ENCODE results near the gene SPRED1.

Gene SPRED1

DNA sequence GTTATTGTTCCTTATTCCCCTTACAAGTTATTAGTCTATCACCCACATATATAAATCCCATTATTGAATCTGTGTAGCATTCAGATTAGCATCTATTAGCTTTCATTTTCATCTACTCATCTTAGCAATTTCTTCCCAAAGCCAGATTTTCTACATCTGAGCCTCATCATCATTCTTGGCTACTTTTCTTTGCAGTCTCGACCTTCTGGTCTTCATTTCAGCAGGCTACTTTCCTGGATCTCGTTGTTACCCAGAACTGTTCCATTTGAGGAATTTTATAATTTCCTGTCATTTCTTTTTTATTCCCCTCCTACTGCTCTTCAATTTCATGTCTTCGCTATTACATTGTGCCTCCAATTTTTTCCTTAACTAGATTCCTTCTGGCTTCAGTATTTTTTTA is 51.8 kb downstream of the SPRED1 start:
- no peak for DNase-seq (ENCODE audit: insufficient read length, low spot score)
- TF ChIP-seq, protein P1, sequence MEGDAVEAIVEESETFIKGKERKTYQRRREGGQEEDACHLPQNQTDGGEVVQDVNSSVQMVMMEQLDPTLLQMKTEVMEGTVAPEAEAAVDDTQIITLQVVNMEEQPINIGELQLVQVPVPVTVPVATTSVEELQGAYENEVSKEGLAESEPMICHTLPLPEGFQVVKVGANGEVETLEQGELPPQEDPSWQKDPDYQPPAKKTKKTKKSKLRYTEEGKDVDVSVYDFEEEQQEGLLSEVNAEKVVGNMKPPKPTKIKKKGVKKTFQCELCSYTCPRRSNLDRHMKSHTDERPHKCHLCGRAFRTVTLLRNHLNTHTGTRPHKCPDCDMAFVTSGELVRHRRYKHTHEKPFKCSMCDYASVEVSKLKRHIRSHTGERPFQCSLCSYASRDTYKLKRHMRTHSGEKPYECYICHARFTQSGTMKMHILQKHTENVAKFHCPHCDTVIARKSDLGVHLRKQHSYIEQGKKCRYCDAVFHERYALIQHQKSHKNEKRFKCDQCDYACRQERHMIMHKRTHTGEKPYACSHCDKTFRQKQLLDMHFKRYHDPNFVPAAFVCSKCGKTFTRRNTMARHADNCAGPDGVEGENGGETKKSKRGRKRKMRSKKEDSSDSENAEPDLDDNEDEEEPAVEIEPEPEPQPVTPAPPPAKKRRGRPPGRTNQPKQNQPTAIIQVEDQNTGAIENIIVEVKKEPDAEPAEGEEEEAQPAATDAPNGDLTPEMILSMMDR (IDR thresholded peaks at IDR 0.05; ENCODE audit: insufficient read depth, missing control alignments): no peak
- FAIRE-seq: no peak

DNA sequence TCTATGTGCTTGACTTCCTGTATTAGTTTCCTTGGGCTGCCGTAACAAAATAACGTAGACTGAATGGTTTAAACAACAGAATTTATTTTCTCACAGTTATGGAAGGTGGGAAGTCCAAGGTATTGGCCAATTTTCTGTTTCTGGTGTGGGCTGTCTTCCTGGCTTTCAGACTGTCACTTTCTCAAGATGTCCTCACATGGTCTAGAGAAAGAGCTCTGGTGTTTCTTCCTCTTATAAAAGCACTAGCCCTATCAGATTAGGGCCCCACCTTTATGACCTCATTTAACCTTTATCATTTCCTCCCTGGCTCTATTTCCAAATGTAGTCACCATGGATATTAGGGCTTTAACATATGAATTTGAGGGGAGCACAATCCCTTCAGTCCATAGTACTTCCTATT is 54.6 kb downstream of the SPRED1 start:
- DNase-seq (ENCODE audit: insufficient read length, low spot score) (no peak), FAIRE-seq (no peak)
- TF ChIP-seq, protein P1 (IDR thresholded peaks at IDR 0.05; ENCODE audit: insufficient read depth, missing control alignments): no peak

DNA sequence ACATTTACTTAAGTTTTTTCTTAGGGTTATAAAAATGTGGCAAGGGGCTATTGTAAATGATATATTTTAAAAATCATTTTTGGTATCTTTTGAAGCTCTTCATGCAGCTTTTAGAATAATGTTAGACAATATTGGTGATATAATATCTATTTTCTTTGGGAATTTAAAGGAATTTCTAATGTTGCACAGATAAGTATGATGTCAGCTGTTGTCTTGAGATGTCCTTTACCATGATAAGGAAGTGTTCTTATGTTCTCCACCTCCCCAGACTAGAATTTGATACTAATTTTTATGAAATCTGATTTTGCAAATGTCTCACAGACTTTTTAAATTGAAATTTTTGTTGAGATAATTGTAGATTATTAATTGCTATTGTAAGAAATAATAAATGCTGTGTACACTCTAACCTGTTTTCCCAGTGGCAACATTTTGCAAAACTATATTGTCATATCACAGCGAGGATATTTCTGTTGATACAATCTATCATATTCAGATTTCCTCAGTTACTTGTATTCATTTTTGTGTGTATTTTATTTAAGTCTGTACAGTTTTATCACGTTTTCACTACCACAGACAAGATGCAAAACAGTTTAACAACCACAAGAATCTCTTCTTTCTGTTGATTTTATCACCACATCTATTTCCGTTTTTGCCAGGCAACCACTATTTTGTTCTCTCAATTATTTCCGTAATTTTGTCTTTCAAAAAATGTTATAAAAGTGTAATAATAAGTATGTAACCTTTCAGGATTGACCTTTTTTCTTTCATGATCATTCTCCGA is 55.4 kb downstream of the SPRED1 start:
- TF ChIP-seq, protein P1 (IDR thresholded peaks at IDR 0.05; ENCODE audit: insufficient read depth, missing control alignments): no peak
- DNase-seq (ENCODE audit: insufficient read length, low spot score): no peak
- FAIRE-seq: no peak

DNA sequence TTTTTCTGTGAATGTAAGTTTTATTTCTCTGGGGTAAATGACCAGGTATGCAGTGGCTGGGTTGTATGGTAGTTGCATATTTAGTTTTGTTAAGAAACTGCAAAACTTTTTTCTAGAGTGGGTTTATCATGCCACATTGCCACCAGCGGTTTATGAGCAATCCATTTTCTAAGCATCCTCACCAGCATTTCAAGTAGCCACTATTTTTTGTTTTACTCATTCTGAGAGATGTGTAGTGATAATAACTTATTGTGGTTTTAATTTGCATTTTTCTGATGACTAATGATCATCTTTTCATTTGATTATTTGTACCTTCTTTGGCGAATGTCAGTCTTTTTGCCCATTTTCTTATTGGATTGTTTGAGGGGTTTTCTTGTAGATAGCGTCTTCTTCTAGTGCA is 56.2 kb downstream of the SPRED1 start:
- DNase-seq (ENCODE audit: insufficient read length, low spot score): no peak
- TF ChIP-seq, protein P1 (IDR thresholded peaks at IDR 0.05; ENCODE audit: insufficient read depth, missing control alignments): no peak
- no peak for FAIRE-seq

DNA sequence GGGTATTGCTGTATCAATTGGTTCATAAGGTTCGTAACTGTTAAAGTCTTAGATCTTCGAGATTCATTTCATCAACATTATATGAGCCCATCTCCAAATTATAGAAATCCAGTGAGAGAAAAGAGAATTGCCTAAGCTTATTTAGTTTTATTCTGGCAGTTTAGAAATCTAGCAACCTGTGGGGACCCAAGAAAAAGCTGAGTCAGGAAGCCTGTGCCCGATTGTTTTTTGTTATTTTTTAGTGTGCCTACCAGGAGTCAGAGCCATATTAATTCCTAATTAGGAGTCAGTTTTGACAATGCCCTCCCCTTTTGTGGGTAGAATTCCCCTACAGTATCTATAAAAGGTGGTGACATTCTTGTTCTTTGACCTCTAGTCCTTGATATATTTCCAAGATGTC is 59.6 kb downstream of the SPRED1 start:
- TF ChIP-seq, protein P1 (IDR thresholded peaks at IDR 0.05; ENCODE audit: insufficient read depth, missing control alignments): no peak
- no peak for DNase-seq (ENCODE audit: insufficient read length, low spot score)
- no peak for FAIRE-seq

DNA sequence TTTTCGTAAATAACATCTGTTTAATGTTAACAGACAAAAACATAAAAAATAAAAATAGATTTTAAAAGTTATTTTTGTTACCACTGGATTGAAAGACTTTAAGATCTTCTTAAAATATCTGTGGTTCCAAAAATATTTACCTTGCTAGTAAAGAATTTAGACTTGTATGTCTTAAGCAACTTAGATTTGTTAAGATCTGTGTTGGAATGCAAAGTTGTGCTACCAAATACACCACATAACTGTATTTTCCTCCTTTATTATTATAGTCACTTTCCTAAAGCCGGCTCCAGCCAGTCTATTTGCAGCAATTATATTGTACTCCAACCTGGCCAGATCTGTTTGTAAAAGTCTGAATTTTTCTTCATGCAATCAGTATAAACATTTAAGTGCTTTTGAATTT is 63.7 kb downstream of the SPRED1 start:
- FAIRE-seq: no peak
- TF ChIP-seq, protein P1 (IDR thresholded peaks at IDR 0.05; ENCODE audit: insufficient read depth, missing control alignments): no peak
- no peak for DNase-seq (ENCODE audit: insufficient read length, low spot score)

DNA sequence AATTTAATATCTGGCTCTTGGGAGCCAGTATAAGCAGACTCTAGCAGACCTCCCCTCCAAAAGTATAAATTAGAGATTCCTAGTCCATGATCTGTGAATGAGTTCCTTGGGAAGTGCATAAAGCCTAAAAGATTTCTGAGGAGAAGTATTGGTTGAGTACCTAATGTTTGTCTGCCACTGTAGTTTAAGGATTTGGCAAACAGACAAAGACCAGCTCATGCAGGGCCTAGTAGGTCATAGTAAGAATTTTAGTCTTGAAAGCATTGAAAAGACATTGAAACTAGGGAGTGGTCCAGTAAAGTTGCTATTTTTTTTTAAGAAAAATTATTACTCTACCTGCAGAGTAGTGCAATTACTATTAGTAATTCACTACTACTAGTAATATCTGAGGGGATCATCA is 67.5 kb downstream of the SPRED1 start:
- FAIRE-seq: no peak
- no peak for DNase-seq (ENCODE audit: insufficient read length, low spot score)
- TF ChIP-seq, protein P1 (IDR thresholded peaks at IDR 0.05; ENCODE audit: insufficient read depth, missing control alignments): no peak

All from D721Med (cell line).